CD14-positive monocyte (primary cell): ENCODE measurements around the gene B3GALT4. TPM values are rescaled to one million over a fixed set of nuclear protein-coding genes. Genes with fewer than 3 reads are reported as not detected.

Experiments used
- DNase-seq, 3 donors: peaks; one replicate each; pipeline ENCODE4 v3.0.0-alpha.2; 2011 to 2022
- H2AFZ ChIP-seq: 2 replicates; pipeline ENCODE4 v1.6.0; 2012; ENCODE audit warnings: mild to moderate bottlenecking, low read depth, low read length, inconsistent platforms; ENCODE audit not compliant: insufficient read depth, poor library complexity, severe bottlenecking
- H3K27ac ChIP-seq, 2 donors: 1 replicate in 1 of 2; 2 replicates in 1 of 2; pipeline ENCODE4 v1.5.1; 2012 to 2013; ENCODE audit warnings: low read length in 2 of 2, control low read depth in 1 of 2, inconsistent platforms in 1 of 2, low read depth in 1 of 2, mild to moderate bottlenecking in 1 of 2
- H3K27me3 ChIP-seq, 2 donors: one replicate each; pipeline versions ENCODE4 v1.6.0 to v1.6.1; 2011 to 2013; ENCODE audit warnings: low read length in 2 of 2; ENCODE audit not compliant: control insufficient read depth in 2 of 2, insufficient read depth in 2 of 2
- H3K36me3 ChIP-seq, 2 donors: replicated peaks in 1 of 2; 1 replicate in 1 of 2; 2 replicates in 1 of 2; pipeline versions ENCODE4 v1.5.1 to v1.6.1; 2012 to 2013; ENCODE audit warnings: low read length in 2 of 2, control low read depth in 1 of 2, inconsistent platforms in 1 of 2, mild to moderate bottlenecking in 1 of 2; ENCODE audit not compliant: insufficient read depth in 2 of 2, control insufficient read depth in 1 of 2
- H3K4me1 ChIP-seq, 2 donors: 1 replicate in 1 of 2; 2 replicates in 1 of 2; pipeline versions ENCODE4 v1.5.1 to v1.6.1; 2012 to 2013; ENCODE audit warnings: low read length in 2 of 2, control low read depth in 1 of 2, inconsistent platforms in 1 of 2, mild to moderate bottlenecking in 1 of 2, moderate library complexity in 1 of 2; ENCODE audit not compliant: insufficient read depth in 2 of 2, control insufficient read depth in 1 of 2
- H3K4me2 ChIP-seq: replicated peaks from 2 replicates; pipeline ENCODE3; 2012; ENCODE audit warnings: low read length, moderate library complexity, mild to moderate bottlenecking; ENCODE audit not compliant: poor library complexity, severe bottlenecking; ENCODE audit errors: extremely low read depth
- H3K4me3 ChIP-seq, 3 experiments: fragments of 200-600 bp in 1 of 3; sonication (generic) in 1 of 3; replicated peaks in 1 of 3; 1 replicate in 2 of 3; 2 replicates in 1 of 3; pipeline ENCODE4 v1.5.1; 2011 to 2013; ENCODE audit warnings: low read length in 3 of 3, mild to moderate bottlenecking in 3 of 3, control low read depth in 2 of 3, low read depth in 2 of 3, inconsistent platforms in 1 of 3, moderate library complexity in 1 of 3
- H3K79me2 ChIP-seq: 2 replicates; pipeline ENCODE4 v1.6.0; 2012; ENCODE audit warnings: mild to moderate bottlenecking, control low read depth, inconsistent platforms, low read length, moderate library complexity; ENCODE audit not compliant: insufficient read depth
- H3K9ac ChIP-seq: 2 replicates; pipeline ENCODE4 v1.6.0; 2017; ENCODE audit warnings: low read length, mild to moderate bottlenecking; ENCODE audit not compliant: insufficient read depth, poor library complexity, severe bottlenecking
- H3K9me3 ChIP-seq, 2 donors: replicated peaks in 1 of 2; 1 replicate in 1 of 2; 2 replicates in 1 of 2; pipeline versions ENCODE4 v1.5.1 to v1.6.1; 2012 to 2013; ENCODE audit warnings: low read length in 2 of 2, control low read depth in 1 of 2; ENCODE audit not compliant: control insufficient read depth in 1 of 2, insufficient read depth in 1 of 2
- H4K20me1 ChIP-seq: 2 replicates; pipeline ENCODE4 v1.6.0; 2012; ENCODE audit warnings: mild to moderate bottlenecking, low read length, control low read depth, moderate library complexity; ENCODE audit not compliant: insufficient read depth
- H3K27ac Mint-ChIP-seq, 7 donors: one replicate each; pipeline ENCODE4 v1.8.0; 2020; ENCODE audit warnings: mild to moderate bottlenecking in 7 of 7, mixed read lengths in 7 of 7, moderate library complexity in 6 of 7, inconsistent platforms in 2 of 7
- H3K27me3 Mint-ChIP-seq, 3 donors: one replicate each; pipeline ENCODE4 v1.8.0; 2021 to 2022; ENCODE audit warnings: low read depth in 3 of 3, mild to moderate bottlenecking in 3 of 3, mixed read lengths in 3 of 3, moderate library complexity in 3 of 3, inconsistent platforms in 1 of 3
- H3K36me3 Mint-ChIP-seq, 2 donors: one replicate each; pipeline ENCODE4 v1.8.0; 2020; ENCODE audit warnings: mixed read lengths in 2 of 2, inconsistent platforms in 1 of 2, mild to moderate bottlenecking in 1 of 2
- H3K4me1 Mint-ChIP-seq: one replicate; pipeline ENCODE4 v1.8.0; 2020; ENCODE audit warnings: mild to moderate bottlenecking, mixed read lengths
- H3K4me3 Mint-ChIP-seq, 2 donors: one replicate each; pipeline ENCODE4 v1.8.0; 2020; ENCODE audit warnings: mild to moderate bottlenecking in 2 of 2, mixed read lengths in 2 of 2, moderate library complexity in 1 of 2
- H3K9me3 Mint-ChIP-seq, 7 donors: one replicate each; pipeline ENCODE4 v1.8.0; 2020 to 2022; ENCODE audit warnings: mixed read lengths in 7 of 7, mild to moderate bottlenecking in 6 of 7, moderate library complexity in 6 of 7, inconsistent platforms in 2 of 7
- WGBS: methylation state at CpG from one replicate; pipeline ENCODE4 v1.1.5; 2013; ENCODE audit warnings: missing lambda C conversion rate; ENCODE audit not compliant: insufficient coverage; 5-methylcytosine and 5-hydroxymethylcytosine counted together
- intact Hi-C, 2 donors: fragments of 100-400 bp; cut with micrococcal nuclease; formaldehyde crosslinking; loops; one replicate each; pipeline versions ENCODE4 v1.15.0 to v1.15.1; 2023
- polyA plus RNA-seq, 3 donors: library from polyadenylated mRNA; depleted of rRNA in 1 of 3; unstranded in 2 of 3; stranded (reverse) in 1 of 3; fragments of 300-500 nt in 2 of 3; fragments of >200 nt in 1 of 3; fragmentation: Illumina TruSeq in 2 of 3; gene quantifications; 1 replicate in 2 of 3; 2 replicates in 1 of 3; pipeline ENCODE4 v1.2.3, GENCODE V29; 2012 to 2021
- TF ChIP-seq, protein P1 (sequence below): fragments of 200-600 bp; IDR thresholded peaks from one replicate; pipeline ENCODE4 v1.8.0; 2022; ENCODE audit warnings: antibody characterized with exemption, mild to moderate bottlenecking

B3GALT4 gene
- polyA plus RNA-seq, 3 donors = 6.5 to 32.2 (median 28.5) TPM

DNA sequence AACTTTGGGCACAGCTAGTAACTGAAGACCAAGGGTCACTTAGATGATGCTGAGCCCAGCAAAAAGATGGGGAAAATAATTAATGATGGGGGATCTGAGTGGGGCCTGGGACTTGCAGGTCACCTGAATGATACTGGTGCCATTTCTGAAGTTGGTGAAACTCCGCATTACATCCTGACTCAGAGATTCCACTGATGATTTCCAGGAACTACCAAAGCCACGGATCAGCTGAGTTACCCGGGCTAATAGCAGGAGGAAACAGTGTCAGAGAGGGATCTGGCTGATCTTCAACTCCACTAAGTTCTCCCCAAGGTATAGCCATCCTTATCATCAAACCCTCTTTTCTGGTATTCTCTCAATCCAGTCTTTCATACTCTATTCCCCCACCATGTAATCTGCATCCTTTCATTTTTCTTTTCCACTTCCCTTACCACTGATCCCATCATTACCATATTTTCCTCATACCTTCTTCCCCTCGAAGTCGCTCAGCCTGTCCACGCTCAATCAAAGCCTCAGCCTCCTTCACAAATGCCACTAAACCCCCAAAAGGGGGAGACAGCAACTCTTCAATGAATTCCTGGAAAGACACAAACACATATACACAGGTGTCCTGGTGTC lies 25.4 kb upstream of the B3GALT4 start:
- peaks cover 21 to 28% of the 10 kb centered on the region in 2 donors for H3K36me3 Mint-ChIP-seq
- H3K9me3 Mint-ChIP-seq = no peaks in the 10 kb centered on the region
- peaks cover 13 to 21% of the 10 kb centered on the region in 2 donors for H3K36me3 ChIP-seq
- H3K79me2 ChIP-seq = peaks cover 4% of the 10 kb centered on the region
- DNase-seq = no peak
- 87% methylated on average over 6 of the region's 6 CpGs for WGBS
- H3K4me3 Mint-ChIP-seq = peak overlapping the region in 1 of 2 donors; percentile 46
- intact Hi-C loops = no loop called here
- H3K4me3 ChIP-seq = no peak overlapping the region
- H3K27ac Mint-ChIP-seq = peak overlapping the region in 2 of 7 donors; percentile 45 to 47
- no peaks in the 10 kb centered on the region for H4K20me1 ChIP-seq
- H3K9me3 ChIP-seq = no peaks in the 10 kb centered on the region
- no peak overlapping the region for H3K4me2 ChIP-seq
- H2AFZ ChIP-seq = no peak overlapping the region
- peaks cover 4 to 8% (median 6%) of the 10 kb centered on the region in 3 donors for H3K27me3 Mint-ChIP-seq
- H3K27me3 ChIP-seq = no peaks in the 10 kb centered on the region
- H3K4me1 ChIP-seq = peaks cover 24 to 29% of the 10 kb centered on the region in 2 donors
- H3K9ac ChIP-seq = no peak overlapping the region
- H3K4me1 Mint-ChIP-seq = peaks cover 32% of the 10 kb centered on the region
- TF ChIP-seq, protein P1, sequence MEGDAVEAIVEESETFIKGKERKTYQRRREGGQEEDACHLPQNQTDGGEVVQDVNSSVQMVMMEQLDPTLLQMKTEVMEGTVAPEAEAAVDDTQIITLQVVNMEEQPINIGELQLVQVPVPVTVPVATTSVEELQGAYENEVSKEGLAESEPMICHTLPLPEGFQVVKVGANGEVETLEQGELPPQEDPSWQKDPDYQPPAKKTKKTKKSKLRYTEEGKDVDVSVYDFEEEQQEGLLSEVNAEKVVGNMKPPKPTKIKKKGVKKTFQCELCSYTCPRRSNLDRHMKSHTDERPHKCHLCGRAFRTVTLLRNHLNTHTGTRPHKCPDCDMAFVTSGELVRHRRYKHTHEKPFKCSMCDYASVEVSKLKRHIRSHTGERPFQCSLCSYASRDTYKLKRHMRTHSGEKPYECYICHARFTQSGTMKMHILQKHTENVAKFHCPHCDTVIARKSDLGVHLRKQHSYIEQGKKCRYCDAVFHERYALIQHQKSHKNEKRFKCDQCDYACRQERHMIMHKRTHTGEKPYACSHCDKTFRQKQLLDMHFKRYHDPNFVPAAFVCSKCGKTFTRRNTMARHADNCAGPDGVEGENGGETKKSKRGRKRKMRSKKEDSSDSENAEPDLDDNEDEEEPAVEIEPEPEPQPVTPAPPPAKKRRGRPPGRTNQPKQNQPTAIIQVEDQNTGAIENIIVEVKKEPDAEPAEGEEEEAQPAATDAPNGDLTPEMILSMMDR = no peak
- no peak overlapping the region for H3K27ac ChIP-seq

- peaks cover 23 to 28% of the 10 kb centered on the region in 2 donors for H3K4me1 ChIP-seq
- peaks cover 19 to 29% of the 10 kb centered on the region in 2 donors for H3K36me3 ChIP-seq
- Mint-ChIP-seq H3K27ac (no peak overlapping the region), H3K4me1 (peaks cover 31% of the 10 kb centered on the region), H3K27me3 (peaks cover under 1 to 3% (median 2%) of the 10 kb centered on the region in 3 donors), H3K36me3 (peaks cover 23 to 36% of the 10 kb centered on the region in 2 donors), H3K4me3 (no peak overlapping the region), H3K9me3 (no peaks in the 10 kb centered on the region)
- no peaks in the 10 kb centered on the region for H4K20me1 ChIP-seq
- H3K9me3 ChIP-seq = no peaks in the 10 kb centered on the region
- no peak overlapping the region for H3K9ac ChIP-seq
- no peak overlapping the region for H2AFZ ChIP-seq
- H3K27me3 ChIP-seq = no peaks in the 10 kb centered on the region
- TF ChIP-seq, protein P1 = no peak
- H3K4me3 ChIP-seq = no peak overlapping the region
- no peak for DNase-seq
- no peak overlapping the region for H3K4me2 ChIP-seq
- intact Hi-C loops = no loop called here
- no peak overlapping the region for H3K27ac ChIP-seq
- H3K79me2 ChIP-seq = peaks cover 4% of the 10 kb centered on the region
Observed at GRCh38 chr6:33252759-33253158, 24.2 kb upstream of the B3GALT4 start.
